D721Med (cell line): Measurements from ENCODE around the gene GNPDA1.

Source experiments
- DNase-seq: peaks from one replicate; pipeline ENCODE4 v3.0.0; 2011; ENCODE audit warnings: low spot score; ENCODE audit not compliant: insufficient read length
- FAIRE-seq: peaks from 2 replicates; lab custom pipeline; 2011; peaks lifted over from hg19 to GRCh38; lab: Jason Lieb, UNC
- CTCF ChIP-seq: IDR thresholded peaks from 2 replicates; pipeline ENCODE4 v1.5.1; 2012; ENCODE audit warnings: mild to moderate bottlenecking, control low read depth; ENCODE audit not compliant: insufficient read depth; ENCODE audit errors: missing control alignments

The GNPDA1 gene

GRCh38 chr5:141952020-141952419 lies 60.8 kb downstream of the GNPDA1 start:
- FAIRE-seq (no peak), DNase-seq (no peak)
- TF ChIP-seq CTCF = no peak

- no peak for FAIRE-seq
- no peak for DNase-seq
Measured at GRCh38 chr5:141951332-141951781, 61.5 kb downstream of the GNPDA1 start.

More at GRCh38 chr5:141951332-141951781, 61.5 kb downstream of the GNPDA1 start:
- TF ChIP-seq CTCF = peak; percentile 24
